Activated T-helper 1 cell treated with anti-CD3 and anti-CD28 coated beads, Interleukin-2, amount 50 U/mL, for 16 hours (primary cell): Measurements from ENCODE around the gene ATP10D.
"Not testable (repeated sequence)": the region's sequence is repeated elsewhere in the genome, so short reads cannot be mapped to it uniquely, and the experiment has no call there.

ENCODE experiments used
- DNase-seq, 2 donors: peaks; one replicate each; pipeline ENCODE4 v3.0.0-alpha.2; 2020; ENCODE audit warnings: low read depth in 1 of 2, low spot score in 1 of 2

Gene ATP10D

DNA sequence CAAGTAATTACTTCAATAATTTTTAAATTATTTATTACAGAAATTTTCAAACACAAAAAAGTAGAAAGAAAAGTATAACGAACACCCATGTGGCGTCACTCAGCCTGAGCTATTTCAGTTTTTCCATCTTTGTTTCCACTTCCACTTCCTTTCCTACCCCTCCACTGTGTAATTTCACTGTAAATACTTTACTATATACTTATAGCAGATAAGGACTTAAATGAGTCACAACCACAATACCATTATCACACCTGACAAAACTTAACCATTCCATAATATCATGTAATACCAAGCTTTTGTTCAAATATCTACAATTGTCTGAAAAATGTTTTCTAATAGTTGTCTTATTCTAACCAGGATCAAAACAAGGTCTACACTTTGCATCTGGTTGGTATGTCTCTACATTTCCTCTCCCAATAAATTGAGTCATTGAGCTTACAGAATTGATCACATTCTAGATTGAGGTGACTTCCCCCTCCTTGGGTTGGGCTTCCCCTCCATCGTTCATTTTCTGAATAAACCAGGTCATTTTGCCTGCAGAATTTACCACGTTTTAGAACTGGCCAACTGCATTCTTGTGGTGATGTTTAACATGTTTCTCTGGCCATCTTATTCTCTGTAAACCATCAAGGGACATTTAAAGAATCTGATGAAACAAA is 48.7 kb downstream of the ATP10D start:
- DNase-seq, result no peak

- no peak for DNase-seq
These were observed 49.7 kb downstream of the ATP10D start for GRCh38 chr4:47534772-47535171.

DNA sequence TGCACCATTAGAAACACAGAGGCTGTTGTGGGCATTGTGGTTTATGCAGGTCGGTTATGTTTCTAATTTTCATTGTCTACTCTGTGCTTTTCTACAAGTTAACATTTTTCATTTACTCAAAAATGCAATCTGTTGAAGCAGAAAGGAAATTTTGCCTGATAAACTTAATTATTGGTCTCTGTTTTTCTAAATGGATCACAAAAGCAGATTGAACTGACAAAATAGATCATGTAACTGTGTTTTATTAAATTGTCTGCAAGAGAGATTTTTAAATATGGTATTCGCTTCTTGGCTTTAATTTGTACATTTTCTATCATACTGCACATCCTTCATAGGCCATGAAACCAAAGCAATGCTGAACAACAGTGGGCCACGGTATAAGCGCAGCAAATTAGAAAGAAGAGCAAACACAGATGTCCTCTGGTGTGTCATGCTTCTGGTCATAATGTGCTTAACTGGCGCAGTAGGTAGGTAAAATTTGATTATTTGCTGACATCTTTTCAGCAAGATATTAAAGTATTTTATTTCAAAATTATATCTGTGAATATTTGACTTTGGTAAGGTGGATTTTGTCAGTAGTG is 50.6 kb downstream of the ATP10D start:
- no peak for DNase-seq

GRCh38 chr4:47536966-47537365 is 51.9 kb downstream of the ATP10D start:
- no peak for DNase-seq

- no peak for DNase-seq
These were observed 53.2 kb downstream of the ATP10D start for GRCh38 chr4:47538111-47538824.

DNA sequence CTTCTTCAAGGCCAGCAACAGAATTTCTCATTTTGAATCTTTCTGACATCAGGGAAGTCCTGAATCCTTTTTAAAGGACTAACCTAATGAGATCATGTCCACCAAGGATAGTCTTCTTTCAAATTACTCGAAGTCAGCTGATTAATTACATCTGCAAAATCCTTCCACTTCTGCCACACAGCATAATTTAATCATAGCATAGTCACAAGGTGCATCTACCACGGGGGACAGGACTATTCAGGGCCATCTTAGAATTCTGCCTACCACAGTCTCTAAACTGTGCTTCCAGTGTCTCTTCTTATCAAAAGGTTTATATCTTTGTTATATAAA is 53.7 kb downstream of the ATP10D start:
- no peak for DNase-seq

DNA sequence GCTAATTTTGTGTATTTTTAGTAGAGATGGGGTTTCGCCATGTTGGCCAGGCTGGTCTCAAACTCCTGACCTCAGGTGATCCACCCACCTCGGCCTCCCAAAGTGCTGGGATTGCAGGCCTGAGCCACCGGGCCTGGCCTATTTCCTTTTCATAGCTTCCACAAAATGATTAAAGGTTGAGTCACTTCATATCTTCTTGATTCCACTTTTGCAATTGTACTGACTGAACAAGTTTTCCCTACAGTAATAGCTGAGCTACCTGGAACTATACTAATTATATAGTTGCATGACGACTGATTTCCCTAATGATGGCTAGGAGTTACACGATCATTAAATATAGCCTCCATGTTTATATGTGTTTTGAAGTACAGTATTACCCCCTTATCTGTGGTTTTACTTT is 57.6 kb downstream of the ATP10D start:
- not testable (repeated sequence) for DNase-seq

DNA sequence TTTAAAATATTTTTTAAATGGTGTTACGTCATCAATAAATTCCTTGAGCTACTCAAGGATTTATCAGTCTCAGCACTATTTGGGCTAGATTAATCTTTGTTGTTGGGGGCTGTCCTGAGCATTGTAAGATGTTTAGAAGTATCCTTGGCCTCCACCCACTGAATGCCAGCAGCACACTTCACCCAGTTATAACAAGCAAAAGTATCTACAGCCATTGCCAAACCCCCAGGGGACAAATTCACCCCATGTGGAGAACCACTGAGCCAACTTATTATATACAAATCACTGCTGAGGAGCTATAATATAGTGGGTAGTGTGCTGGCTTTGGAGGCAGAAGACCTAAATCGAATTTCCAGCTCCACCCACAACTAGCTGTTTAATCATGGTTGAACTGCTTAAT is 58.3 kb downstream of the ATP10D start:
- no peak for DNase-seq

GRCh38 chr4:47550357-47550756 is 65.3 kb downstream of the ATP10D start:
- not testable (repeated sequence) for DNase-seq

DNA sequence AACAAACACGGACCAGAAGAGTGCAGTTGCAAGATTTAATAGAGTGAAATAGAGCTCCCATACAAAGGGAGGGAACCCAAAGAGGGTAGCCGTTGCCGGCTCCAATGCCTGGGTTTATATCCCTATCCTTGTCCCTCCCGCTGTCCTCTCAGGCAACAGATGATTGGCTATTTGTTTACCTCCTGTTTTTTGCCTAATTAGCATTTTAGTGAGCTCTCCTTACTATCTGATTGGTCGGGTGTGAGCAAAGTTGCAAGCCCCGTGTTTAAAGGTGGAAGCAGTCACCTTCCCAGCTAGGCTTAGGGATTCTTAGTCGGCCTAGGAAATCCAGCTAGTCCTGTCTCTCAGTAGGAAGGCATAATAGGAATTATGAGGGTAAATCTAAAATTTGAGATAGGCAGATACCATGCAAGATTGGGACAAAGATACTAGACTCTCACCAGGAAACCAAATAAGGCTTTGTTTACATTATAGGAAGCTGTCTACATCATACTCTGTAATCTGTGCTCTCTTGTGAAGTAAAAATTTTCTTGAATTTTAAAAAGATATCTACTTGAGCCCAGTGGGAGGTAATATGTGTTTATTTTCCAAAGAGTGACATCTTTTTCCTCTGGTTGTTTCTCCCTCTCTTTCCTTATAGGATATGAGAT is 65.9 kb downstream of the ATP10D start:
- no peak for DNase-seq

DNA sequence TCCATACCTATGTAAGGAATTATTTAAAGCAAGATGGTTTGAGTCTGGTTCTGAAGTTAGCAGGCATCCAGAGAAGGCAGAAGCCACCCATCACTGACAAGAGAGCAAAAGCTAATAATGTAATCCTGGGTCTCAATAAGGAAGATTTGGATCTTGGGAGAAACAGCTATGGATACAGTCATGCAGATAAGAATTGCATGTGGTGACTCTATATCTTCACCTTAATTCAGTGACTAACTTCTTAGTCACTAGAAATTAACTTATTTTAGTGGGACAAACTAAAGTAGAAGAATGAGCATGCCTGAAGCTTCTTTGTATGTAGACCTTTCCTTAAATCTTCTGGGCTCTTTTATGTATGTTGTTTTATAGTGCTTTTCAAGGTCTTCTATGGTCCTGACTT is 66.6 kb downstream of the ATP10D start:
- DNase-seq, result no peak

DNA sequence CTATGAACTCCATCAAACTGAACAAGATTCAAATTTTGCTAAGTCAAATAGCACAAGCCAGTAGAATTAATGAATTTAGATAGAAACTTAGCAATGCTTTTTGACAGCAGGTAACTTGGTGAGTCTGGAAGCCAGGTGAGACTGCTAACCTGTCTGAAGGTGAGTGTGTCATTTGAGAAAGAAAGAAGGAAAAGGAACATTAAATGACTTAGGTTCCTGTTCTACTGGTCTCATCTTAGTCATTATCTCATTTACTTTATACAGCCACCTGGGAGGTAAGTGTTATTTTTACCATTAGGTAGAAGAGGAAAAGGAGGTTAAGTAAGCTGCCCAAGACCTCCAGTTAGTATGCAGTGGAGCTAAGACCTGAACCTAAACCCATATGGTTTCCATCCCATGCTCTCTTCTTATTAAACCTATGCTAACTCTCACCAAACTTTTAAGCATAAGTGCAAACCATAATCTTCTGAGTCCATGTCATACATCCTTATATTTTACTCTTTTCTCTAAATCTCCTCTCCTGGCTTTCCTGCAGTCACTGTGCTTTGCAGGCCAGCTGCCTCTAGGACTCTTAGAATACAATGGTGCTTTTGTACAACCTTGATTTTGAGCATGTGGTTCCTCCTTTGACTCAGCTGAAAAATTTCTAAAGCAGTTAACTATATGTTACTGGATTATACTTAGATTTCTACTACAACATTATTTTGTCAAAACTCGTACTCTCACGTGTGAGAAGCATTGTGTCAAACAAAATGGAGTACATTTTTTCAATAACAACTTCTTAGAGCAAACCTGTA is 68.5 kb downstream of the ATP10D start:
- DNase-seq, result no peak

DNA sequence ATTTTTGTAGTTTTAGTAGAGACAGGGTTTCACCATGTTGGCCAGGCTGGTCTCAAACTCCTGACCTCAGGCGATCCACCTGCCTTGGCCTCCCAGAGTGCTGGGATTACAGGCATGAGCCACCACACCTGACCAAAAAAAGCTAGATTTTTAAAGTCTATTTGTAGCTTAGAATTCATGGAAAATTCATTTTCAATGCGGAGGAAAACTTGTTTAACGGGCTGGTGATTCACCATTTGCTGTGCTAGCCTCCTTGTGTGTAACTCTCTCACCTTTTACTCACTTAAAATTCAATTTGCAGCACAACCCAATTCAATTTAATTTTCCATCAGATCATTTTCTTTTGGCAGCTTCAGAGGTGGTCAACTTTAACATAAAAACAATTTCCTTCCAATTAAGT is 70.8 kb downstream of the ATP10D start:
- DNase-seq, result not testable (repeated sequence)

GRCh38 chr4:47557255-47557654 is 72.2 kb downstream of the ATP10D start:
- DNase-seq, result no peak

GRCh38 chr4:47560682-47561081 is 75.6 kb downstream of the ATP10D start:
- DNase-seq, result no peak

DNA sequence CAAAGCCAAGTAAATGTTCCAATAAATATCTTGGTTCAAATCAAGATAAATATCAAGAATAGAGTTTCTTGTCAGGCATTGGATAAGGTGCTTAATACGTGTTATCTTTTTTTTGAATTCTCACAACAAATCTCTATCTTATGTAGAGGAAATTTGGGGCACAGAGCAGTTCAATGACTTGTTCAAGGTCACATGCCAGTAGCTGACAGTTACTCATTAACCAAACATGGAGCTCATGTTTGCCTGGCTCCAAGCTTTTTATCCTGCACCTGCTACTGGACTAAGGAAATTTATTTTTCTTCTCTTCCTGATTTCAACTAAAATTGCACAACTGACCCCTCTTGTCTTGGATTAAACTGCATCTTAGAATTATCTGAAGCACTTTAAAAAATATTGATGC is 76.3 kb downstream of the ATP10D start:
- no peak for DNase-seq

GRCh38 chr4:47562297-47562696 is 77.2 kb downstream of the ATP10D start:
- DNase-seq, result no peak

- no peak for DNase-seq
These were observed 81.5 kb downstream of the ATP10D start for GRCh38 chr4:47566566-47566965.

GRCh38 chr4:47566969-47567368 is 81.9 kb downstream of the ATP10D start:
- DNase-seq, result no peak

- DNase-seq, result no peak
These were observed 82.4 kb downstream of the ATP10D start for GRCh38 chr4:47567511-47567910.

DNA sequence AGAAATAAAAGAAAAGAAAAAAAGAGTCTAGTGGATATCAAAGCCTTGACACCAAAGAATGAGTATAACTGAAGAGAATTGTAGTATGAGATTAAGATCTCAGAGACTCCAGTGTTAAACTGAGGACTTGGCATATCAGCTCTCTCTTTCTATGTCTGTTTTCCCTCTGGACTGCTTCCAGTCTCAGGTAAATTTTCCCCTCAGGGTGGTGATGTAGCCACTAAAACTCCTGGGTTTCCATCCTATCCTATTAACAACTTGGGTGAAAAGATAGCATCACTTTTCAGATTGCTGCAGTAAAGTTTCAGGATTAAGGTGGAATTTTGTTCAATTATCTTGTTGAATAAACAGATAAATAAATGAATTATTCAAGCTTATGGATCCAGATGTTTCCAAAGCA is 85.7 kb downstream of the ATP10D start:
- no peak for DNase-seq
